Ovary (tissue), 10 donors: ENCODE data around the gene CCDC141. TPM values are rescaled to one million over a fixed set of nuclear protein-coding genes. Genes with fewer than 3 reads are reported as not detected.

Experiments used
- DNase-seq, 5 donors: peaks; one replicate each; pipeline ENCODE4 v3.0.0-alpha.2; 2019 to 2020
- H3K27ac ChIP-seq, 2 donors: fragments of 200-600 bp; one replicate each; pipeline versions ENCODE4 v1.5.1 to v1.8.0; 2019 to 2022
- H3K27me3 ChIP-seq: fragments of 200-600 bp; one replicate; pipeline ENCODE4 v1.8.0; 2022
- H3K36me3 ChIP-seq: fragments of 200-600 bp; sonication (generic); one replicate; pipeline ENCODE4 v1.5.1; 2019
- H3K4me1 ChIP-seq: one replicate; pipeline ENCODE4 v1.8.1; 2013; ENCODE audit warnings: mild to moderate bottlenecking, moderate library complexity; ENCODE audit not compliant: insufficient read depth
- H3K4me3 ChIP-seq: fragments of 200-600 bp; sonication (generic); one replicate; pipeline ENCODE4 v1.5.1; 2017
- H3K9me3 ChIP-seq, 2 donors: fragments of 200-600 bp in 1 of 2; sonication (generic) in 1 of 2; one replicate each; pipeline versions ENCODE4 v1.5.1 to v1.8.1; 2013 to 2019; ENCODE audit warnings: mild to moderate bottlenecking in 1 of 2, moderate library complexity in 1 of 2
- EP300 ChIP-seq: sonication (generic); formaldehyde crosslinking; IDR thresholded peaks from one replicate; pipeline ENCODE4 v1.6.1; 2017; ENCODE audit warnings: antibody characterized with exemption
- POLR2A ChIP-seq: fragments of 450-650 bp; IDR thresholded peaks from one replicate; pipeline ENCODE4 v1.6.1; 2017; ENCODE audit warnings: antibody characterized with exemption, mild to moderate bottlenecking, moderate library complexity
- WGBS, 3 donors: extraction: QIAGEN DNeasy Blood & Tissue Kit in 1 of 3; methylation state at CpG; one replicate each; pipeline versions ENCODE4 v1.1.5 to v1.1.7; 2013 to 2017; 5-methylcytosine and 5-hydroxymethylcytosine counted together
- intact Hi-C, 4 donors: fragments of 100-400 bp; cut with DNase I; formaldehyde crosslinking; loops; one replicate each; pipeline versions ENCODE4 v1.11.0 to v1.15.1; 2022 to 2023
- long read RNA-seq, 3 donors: library from polyadenylated mRNA in 2 of 3; unstranded in 2 of 3; transcript quantifications; one replicate each; pipeline ENCODE4 v2.0.0 and lab custom pipeline, GENCODE V29; 2021 to 2026
- polyA plus RNA-seq, 2 donors: library from polyadenylated mRNA; stranded (reverse); fragments of 200-250 nt in 1 of 2; fragments of 350-450 nt in 1 of 2; fragmentation: Illumina TruSeq in 1 of 2; extraction: RNeasy Lipid Tissue Mini Kit (QIAGEN cat#74804) in 1 of 2; gene quantifications; one replicate each; pipeline ENCODE4 v1.2.3, GENCODE V29; 2013 to 2014
- total RNA-seq, 7 donors: library from RNA; depleted of rRNA in 2 of 7; stranded (reverse); fragments of >200 nt in 2 of 7; fragmentation: NEBNext Ultra II Directional in 3 of 7; extraction: Animal tissue kit (Norgen Biotek cat#: 25700) in 3 of 7; gene quantifications; one replicate each; pipeline versions ENCODE4 v1.1.0 to v1.2.4, GENCODE V29; 2016 to 2023
- TF ChIP-seq, protein P1 (sequence below), 3 donors: fragments of 450-650 bp in 2 of 3; fragments of 200-600 bp in 1 of 3; IDR thresholded peaks; one replicate each; pipeline versions ENCODE4 v1.5.1 to v1.8.0; 2016 to 2022; ENCODE audit warnings: antibody characterized with exemption in 3 of 3, mild to moderate bottlenecking in 1 of 3
- donor health status: DM: no; HTN: no; CAD: no; lungs with moderate emphysema.
- donor health status: DM: no; HTN: no; CAD: no.
- donor health status: Bipolar disorder and iron deficiency.
- donor health status: DM: yes; HTN: yes; CAD: no.
- donor health status: DM: no; HTN: no; CAD: no.
- donor health status: DM: yes; HTN: yes; CAD: no.

CCDC141 gene, protein sequence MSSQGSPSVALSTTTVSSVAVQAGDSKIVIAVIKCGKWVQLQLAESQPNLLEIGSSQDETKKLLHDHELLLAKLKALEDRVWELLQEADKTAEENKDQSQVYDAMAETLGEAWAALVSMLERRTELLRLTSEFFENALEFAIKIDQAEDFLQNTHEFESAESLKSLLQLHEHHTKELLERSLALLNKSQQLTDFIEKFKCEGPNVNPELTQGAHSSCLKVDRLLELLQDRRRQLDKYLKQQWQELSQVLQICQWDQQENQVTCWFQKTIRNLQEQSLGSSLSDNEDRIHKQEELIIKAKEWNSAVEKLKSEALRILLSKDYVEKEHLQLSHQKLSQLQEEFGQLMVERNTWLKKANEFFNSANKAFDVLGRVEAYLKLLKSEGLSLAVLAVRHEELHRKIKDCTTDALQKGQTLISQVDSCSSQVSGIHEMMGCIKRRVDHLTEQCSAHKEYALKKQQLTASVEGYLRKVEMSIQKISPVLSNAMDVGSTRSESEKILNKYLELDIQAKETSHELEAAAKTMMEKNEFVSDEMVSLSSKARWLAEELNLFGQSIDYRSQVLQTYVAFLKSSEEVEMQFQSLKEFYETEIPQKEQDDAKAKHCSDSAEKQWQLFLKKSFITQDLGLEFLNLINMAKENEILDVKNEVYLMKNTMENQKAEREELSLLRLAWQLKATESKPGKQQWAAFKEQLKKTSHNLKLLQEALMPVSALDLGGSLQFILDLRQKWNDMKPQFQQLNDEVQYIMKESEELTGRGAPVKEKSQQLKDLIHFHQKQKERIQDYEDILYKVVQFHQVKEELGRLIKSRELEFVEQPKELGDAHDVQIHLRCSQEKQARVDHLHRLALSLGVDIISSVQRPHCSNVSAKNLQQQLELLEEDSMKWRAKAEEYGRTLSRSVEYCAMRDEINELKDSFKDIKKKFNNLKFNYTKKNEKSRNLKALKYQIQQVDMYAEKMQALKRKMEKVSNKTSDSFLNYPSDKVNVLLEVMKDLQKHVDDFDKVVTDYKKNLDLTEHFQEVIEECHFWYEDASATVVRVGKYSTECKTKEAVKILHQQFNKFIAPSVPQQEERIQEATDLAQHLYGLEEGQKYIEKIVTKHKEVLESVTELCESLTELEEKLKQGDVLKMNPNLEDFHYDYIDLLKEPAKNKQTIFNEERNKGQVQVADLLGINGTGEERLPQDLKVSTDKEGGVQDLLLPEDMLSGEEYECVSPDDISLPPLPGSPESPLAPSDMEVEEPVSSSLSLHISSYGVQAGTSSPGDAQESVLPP (N-terminal part only)
- total RNA-seq: 1 to 10 TPM in 2 of 7 donors, under 1 TPM in 5; 0.35 to 6.2 (median 0.85) TPM
- polyA plus RNA-seq: under 1 TPM; 0.47 to 0.50 TPM
- long read RNA-seq, donor 1: 0 reads
- long read RNA-seq, donor 2: 0 reads
- long read RNA-seq, donor 3: 0 reads

DNA sequence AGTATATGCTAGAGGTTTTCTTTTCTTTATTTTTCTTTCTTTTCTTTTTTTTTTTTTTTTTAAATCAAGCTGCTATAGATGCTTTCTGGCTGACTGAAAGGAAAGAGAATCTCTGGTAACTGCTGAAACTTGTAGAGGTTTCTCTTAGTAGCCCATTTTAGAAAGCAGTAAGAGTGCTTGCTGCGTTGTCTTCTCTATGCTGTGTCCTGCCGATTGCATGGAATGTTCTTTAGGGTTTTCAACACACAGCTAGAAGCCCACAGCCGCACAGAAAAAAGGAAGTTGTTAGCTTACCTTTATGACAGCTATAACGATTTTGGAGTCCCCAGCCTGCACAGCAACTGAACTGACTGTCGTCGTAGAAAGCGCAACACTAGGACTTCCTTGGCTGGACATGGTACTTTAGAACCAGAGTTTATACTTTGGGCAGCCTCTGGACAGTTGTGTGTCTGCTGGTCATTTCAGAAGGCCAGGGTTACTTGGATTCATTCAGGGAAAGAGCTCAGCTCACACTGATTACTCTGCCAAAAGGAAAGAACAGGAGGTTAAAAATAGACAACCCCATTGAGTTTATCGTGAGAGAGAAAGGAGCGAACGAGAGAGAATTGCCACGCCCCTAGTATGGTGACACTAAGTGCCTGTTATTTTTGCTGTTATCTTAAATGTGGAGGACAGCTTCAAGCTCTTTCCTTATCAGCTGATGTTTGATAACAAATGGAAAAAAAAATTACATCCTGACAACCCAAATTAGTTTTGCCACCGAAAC lies at the start of gene CCDC141:
Gene CCDC141 (minus strand): TSS at position 592 of the 766 bp plus-strand sequence. CDS start 196 bp downstream, at position 396.
- WGBS, 3 donors: 30 to 41% (median 40%) methylated on average over 12 of the region's 12 CpGs
- H3K27ac ChIP-seq: no peak within 1 kb of the TSS
- no peak for DNase-seq
- no peaks in the 10 kb centered on the region for H3K36me3 ChIP-seq
- intact Hi-C loops: no loop called here
- no peaks in the 10 kb centered on the region for H3K9me3 ChIP-seq
- no peaks in the 10 kb centered on the region for H3K27me3 ChIP-seq
- H3K4me3 ChIP-seq: no peak within 1 kb of the TSS
- peaks cover 3% of the 10 kb centered on the region for H3K4me1 ChIP-seq
- TF ChIP-seq EP300: no peak
- TF ChIP-seq, protein P1, sequence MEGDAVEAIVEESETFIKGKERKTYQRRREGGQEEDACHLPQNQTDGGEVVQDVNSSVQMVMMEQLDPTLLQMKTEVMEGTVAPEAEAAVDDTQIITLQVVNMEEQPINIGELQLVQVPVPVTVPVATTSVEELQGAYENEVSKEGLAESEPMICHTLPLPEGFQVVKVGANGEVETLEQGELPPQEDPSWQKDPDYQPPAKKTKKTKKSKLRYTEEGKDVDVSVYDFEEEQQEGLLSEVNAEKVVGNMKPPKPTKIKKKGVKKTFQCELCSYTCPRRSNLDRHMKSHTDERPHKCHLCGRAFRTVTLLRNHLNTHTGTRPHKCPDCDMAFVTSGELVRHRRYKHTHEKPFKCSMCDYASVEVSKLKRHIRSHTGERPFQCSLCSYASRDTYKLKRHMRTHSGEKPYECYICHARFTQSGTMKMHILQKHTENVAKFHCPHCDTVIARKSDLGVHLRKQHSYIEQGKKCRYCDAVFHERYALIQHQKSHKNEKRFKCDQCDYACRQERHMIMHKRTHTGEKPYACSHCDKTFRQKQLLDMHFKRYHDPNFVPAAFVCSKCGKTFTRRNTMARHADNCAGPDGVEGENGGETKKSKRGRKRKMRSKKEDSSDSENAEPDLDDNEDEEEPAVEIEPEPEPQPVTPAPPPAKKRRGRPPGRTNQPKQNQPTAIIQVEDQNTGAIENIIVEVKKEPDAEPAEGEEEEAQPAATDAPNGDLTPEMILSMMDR (IDR thresholded peaks at IDR 0.05): no peak
- TF ChIP-seq POLR2A: no peak

DNA sequence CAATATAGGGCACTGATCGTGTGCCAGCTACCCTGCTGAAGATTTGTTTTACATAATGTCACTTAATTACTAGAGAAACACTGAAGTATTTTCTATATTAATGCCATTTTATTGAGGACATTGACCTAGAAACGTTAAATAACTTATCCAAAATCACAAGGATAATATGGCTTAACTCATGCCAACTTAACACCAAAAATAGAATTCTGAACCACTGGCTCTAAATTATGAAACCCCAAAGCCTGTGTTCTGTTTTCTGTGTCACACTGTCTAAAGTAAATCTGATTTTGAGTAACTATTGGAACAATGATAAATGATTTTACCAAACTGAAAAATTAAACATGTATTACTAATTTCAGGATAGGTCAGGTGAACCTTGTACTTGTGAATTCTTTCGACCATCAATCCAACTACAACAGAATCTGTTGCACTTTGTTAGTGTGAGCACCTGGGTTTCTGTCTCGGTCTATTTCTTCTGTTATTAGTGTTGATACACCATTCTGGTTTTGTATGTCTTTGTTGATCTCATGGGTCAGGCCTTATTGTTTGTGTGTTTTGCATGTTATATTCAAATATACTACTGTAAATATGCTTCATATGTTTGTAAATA lies 48.2 kb upstream of the CCDC141 start:
- 74 to 77% (median 76%) methylated on average over 4 of the region's 4 CpGs for WGBS, 3 donors
- intact Hi-C loops: no loop called here
- no peaks in the 10 kb centered on the region for H3K36me3 ChIP-seq
- H3K9me3 ChIP-seq: no peaks in the 10 kb centered on the region
- no peak overlapping the region for H3K4me3 ChIP-seq
- H3K27me3 ChIP-seq: no peaks in the 10 kb centered on the region
- no peak for DNase-seq
- no peaks in the 10 kb centered on the region for H3K4me1 ChIP-seq
- TF ChIP-seq, protein P1 (IDR thresholded peaks at IDR 0.05): no peak
- no peak for TF ChIP-seq POLR2A
- TF ChIP-seq EP300: no peak
- H3K27ac ChIP-seq: no peak overlapping the region

GRCh38 chr2:179097131-179097530 lies 47.2 kb upstream of the CCDC141 start:
- TF ChIP-seq EP300 (no peak), POLR2A (no peak)
- TF ChIP-seq, protein P1 (IDR thresholded peaks at IDR 0.05): no peak
- no peak overlapping the region for H3K4me3 ChIP-seq
- H3K27me3 ChIP-seq: no peaks in the 10 kb centered on the region
- H3K4me1 ChIP-seq: no peaks in the 10 kb centered on the region
- H3K9me3 ChIP-seq: no peaks in the 10 kb centered on the region
- 95 to 100% (median 98%) methylated on average over 1 of the region's 1 CpG for WGBS, 3 donors
- no peaks in the 10 kb centered on the region for H3K36me3 ChIP-seq
- no peak for DNase-seq
- intact Hi-C loops: no loop called here
- H3K27ac ChIP-seq: no peak overlapping the region
